Stimulated activated CD8-positive, alpha-beta memory T cell treated with anti-CD3 and anti-CD28 coated beads, Interleukin-7, amount 100 ng/mL, for 1 hour (primary cell): Measurements from ENCODE around the gene UBQLN4.
A peak's percentile ranks its signal among the peaks of the same experiment; 100 is the strongest.

Source experiments
- DNase-seq, 2 donors: peaks; one replicate each; pipeline ENCODE4 v3.0.0-alpha.2; 2020; ENCODE audit warnings: low read depth in 2 of 2

Gene UBQLN4

DNA sequence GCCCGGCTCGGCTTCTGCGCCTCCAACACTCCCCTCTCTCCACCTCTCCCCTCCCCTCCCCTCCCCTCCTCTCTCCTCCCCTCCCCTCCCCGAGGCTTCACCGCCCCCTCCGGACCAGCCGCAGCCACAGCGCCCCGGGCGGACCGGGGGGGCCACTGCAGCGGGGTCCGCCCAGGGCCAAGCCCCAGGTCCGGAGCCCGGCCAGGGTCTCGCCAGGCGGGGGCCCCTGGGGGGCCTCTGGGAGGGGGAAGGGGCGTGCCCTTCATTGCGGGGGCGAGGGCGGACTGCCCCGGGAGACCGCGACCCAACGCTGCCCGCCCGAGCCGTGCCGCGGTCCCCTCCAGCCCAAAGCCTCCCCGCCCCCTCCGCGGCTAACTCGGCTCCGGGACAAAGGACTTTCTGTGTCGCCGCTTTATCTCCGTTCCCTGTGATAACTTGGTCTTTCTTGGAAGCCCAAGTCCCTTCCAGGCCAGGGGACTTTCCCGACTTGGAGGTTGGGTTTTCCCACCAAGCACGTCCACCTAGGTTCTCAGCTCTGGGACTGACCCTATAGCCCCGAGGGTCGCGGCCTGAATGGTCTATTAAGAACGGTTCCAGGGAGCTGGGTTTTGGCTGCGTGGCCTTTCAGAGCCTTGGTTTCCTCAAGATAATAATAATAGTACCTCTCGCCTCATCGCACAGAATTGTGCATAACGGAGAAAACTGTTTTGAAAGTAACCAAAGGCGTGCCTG is at the start of gene UBQLN4:
TSS of gene UBQLN4 (minus strand) at position 31 of the 732 bp plus-strand sequence. CDS start 97 bp downstream, outside the sequence.
- peak; percentile 64 to 66 for DNase-seq

DNA sequence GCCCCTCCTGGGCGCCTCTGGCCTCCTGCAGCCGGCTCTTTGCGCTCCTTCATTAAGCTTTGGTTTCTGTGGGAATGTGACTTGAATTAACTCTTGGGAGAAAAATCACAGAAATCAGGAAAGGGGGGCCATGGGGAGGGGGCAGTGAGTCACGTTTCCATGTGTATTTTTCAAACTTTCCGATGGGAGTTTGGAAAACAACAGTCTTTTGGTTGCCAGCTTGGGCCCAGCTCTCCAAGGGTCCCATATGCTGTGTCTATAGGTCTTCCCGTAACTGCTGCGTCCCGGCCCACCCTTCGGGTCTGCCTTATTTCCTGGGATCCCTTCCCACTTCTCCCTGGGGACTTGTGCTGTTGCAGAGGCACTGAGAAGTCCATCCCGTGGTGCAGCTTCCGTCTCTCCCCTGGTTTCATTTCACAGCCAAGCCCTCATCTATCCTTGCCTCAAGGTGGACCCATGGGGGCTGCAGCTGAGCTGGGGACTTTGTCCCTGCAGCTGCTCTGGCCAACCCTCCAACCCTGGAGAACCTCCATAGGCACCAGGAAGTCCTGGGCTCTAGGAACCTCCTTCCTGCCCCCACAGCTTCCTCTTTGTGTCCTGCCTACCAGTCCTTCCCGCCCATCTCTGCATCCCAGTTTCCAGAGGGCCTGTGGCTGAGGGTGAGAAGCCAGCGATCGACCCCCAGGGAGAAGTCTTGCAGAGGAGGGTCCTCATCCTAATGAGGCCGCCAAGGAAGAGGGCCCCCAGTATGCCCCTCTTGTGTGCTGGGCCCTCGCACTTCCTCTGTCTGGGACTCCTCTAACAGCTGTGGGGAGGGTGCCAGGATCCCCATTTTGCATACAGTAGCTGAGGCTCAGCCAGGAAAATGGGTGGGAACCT is 49.3 kb upstream of the UBQLN4 start:
- no peak for DNase-seq

DNA sequence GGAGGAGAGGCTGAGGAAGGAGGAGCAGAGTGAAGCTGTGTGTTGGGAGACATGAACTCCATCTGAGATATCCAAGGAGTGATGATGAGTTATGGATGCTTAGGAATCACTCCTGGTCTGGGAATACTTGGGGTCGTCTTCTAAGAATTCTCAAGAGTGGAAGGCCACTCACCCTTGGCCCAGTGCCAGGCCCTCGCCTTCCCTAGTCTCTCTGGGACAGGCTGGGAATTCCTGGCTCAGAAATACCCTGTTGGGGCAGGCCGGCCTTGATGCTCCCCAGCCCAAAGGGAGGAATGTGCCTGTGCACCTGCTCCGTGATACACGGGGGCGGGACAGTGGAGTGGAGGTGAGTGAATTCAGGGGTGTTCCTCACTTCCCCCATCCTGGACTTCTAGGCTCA is 48.3 kb upstream of the UBQLN4 start:
- no peak for DNase-seq

DNA sequence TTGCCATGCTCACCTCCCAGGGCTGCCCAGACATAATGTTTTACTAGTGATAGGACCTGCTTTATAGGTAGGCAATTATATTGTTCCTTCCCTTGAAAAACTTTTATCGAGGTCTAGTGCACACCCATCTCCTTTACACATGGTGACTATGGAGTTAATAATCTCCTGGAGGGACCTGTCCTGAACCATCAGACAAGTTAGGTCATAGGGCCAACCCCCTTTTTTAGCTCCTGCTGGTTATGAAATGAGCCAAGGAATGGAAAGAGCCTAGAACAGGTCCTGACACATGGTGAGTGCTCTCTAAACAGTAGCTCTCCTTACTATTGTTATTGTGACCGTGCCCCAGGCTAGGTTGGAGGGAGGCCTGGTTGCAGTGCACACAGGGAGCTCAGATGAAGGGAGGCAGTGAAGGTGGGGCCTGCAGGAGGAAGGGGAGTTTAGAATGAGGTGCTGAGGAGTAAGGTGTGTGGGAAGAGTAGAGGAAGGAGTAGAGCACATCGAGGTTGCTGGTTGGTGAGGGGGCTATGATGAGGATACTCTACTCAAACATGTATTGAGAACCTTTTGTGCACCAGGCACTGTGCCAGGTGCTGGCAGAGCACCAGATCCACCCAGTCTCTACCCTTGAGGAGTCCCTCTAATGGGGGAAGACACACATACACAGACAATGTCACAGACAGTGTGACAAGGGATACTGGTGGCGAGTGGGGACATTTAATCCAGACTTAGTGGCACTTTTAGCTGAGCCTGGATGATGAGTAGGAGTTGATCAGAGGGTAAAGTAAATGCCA is 46.8 kb upstream of the UBQLN4 start:
- DNase-seq, result no peak

DNA sequence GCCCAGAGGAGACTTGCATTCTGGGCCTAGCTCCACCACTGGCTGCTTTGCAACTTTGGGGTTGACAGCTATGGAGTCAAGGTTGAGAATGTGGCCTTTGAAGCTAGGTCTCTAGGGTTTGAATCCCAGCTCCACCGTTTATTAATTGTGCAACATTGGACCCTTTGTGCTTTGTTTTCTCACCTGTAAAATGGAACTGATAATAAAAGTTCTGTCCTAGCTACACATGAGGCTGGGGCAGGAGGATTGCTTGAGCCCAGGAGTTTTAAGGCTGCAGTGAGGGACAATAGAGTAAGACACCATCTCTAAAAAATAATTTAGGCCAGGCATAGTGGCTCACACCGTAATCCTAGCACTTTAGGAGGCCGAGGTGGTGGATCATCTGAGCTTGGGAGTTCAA is 45.7 kb upstream of the UBQLN4 start:
- no peak for DNase-seq

DNA sequence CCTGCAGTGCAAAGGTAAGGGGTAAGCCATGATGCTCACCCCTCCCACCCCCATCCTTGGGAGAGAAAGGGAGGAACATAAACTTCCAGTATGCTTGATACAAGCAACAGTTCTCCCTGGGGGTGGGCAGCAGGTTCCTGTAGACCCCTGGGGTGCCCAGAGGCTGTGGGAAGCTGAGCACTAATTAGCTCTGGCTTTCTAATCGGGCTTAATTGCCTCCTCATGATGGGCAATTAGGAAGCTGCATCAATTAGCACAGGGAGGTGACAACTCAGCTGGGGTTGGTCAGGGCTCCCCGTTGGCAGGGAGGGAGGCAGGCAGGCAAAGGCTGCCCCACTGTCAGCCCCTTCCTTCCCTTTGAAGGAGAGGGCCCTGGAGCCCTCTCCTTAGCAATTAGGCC is 45.2 kb upstream of the UBQLN4 start:
- DNase-seq, result no peak

- no peak for DNase-seq
Observed at GRCh38 chr1:156097499-156098178, 44.0 kb upstream of the UBQLN4 start.

DNA sequence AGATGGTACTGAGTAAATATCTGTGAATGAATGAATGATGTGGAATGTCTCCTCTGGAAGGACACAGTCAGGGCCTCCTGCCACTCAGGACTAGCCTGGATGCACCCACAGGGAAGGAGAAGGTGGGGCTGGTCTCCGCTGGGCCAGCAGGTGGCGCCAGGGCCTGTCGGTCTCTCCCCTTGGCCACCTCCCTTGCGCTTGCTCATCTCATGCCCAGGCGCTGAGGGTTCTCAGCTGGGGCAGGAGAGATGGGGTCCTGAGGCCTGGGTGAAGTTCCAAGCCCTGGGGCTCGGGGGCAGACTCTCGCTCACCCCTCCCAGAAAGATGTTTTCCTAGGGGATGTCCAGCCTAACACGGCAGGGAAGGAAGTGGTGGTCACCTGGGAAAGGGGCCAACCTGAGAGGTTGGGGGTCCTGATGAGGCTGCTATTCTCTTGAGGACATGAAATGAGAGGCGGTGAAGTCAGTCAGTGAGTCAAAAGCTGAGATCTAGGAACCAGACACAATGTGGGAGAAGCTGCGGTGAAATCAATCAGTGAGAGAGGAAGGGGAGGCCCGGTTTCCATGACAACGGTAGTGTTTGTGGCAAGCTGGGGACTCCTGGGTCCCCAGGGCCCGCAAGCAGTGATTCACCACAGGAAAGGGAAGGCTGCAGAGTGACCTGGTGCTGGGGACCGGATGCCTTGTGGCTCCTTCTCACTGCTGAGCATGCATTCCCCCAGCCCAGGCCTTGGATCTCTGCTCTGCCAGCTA is 43.2 kb upstream of the UBQLN4 start:
- peak; percentile 68 to 72 for DNase-seq

DNA sequence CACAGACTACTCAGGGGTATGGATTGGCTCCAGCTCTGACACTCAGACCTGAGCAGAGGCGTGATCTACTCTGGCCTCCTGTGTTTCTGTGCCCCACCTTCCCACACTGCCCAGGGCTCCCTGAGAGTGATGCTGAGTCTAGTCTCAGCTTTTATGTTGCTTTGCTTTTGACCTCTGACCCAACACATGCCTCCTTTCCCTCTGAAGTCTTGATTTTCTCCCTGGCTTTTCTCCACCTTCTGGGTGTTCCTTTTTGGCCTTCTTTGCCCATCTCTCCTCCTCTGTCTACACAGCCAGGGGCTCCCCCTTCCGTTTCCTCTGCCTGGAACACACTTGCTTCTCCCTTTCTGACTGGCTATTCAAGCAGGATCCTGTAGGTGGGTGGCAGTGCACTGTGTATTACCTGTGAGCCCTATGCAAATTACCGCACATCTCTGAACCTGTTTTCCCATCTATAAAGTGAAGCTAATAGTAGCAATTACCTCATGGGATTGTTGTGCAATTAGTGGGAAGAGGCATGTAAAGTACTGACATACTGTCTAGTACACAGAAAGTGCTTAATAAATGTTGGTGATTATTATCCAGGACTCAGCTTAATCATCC is 42.4 kb upstream of the UBQLN4 start:
- no peak for DNase-seq

- no peak for DNase-seq
Observed at GRCh38 chr1:156091610-156092009, 38.0 kb upstream of the UBQLN4 start.

- DNase-seq, result peak; percentile 76 to 86
Observed at GRCh38 chr1:156090840-156091188, 37.2 kb upstream of the UBQLN4 start.

- no peak for DNase-seq
Observed at GRCh38 chr1:156090138-156090839, 36.7 kb upstream of the UBQLN4 start.

DNA sequence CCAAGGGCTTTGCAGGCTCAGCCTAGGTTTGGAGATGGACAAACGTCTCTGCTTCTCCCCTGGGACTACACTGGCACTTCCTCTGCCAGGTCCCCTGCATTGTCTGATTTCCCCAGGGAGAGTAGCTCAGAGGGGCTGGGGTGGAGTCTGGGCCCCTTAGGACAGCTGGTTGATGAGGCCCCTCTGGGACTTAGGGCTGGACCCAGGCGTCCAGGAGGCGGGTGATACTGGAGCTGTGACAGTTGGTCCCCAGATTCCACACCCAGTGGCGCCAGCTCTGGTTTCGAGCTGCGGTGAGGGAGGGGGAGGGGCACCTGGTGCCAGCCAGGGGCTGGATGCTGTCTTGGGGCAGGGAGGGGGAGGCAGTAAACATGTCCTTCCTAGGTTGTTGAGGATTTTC is 36.1 kb upstream of the UBQLN4 start:
- DNase-seq, result no peak

DNA sequence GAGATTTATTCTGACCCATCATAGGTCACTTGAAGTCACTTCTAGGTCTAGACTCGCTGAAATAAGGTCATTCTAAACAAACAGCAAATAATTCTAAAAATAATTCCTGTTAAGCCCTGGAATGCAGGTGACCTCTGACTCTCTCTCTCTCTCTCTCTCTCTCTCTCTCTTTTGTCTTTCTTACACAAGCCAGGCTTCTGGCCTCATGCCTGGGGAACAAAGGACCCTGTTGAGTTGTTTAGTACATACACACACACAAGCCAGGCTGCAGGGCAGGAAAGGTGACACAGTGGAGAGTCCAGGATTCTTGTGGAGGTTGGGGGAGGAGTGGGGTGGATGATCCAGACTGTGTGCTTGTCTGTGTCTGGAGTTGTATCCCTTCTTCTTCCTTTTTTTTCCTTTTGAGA is 32.7 kb upstream of the UBQLN4 start:
- no peak for DNase-seq

DNA sequence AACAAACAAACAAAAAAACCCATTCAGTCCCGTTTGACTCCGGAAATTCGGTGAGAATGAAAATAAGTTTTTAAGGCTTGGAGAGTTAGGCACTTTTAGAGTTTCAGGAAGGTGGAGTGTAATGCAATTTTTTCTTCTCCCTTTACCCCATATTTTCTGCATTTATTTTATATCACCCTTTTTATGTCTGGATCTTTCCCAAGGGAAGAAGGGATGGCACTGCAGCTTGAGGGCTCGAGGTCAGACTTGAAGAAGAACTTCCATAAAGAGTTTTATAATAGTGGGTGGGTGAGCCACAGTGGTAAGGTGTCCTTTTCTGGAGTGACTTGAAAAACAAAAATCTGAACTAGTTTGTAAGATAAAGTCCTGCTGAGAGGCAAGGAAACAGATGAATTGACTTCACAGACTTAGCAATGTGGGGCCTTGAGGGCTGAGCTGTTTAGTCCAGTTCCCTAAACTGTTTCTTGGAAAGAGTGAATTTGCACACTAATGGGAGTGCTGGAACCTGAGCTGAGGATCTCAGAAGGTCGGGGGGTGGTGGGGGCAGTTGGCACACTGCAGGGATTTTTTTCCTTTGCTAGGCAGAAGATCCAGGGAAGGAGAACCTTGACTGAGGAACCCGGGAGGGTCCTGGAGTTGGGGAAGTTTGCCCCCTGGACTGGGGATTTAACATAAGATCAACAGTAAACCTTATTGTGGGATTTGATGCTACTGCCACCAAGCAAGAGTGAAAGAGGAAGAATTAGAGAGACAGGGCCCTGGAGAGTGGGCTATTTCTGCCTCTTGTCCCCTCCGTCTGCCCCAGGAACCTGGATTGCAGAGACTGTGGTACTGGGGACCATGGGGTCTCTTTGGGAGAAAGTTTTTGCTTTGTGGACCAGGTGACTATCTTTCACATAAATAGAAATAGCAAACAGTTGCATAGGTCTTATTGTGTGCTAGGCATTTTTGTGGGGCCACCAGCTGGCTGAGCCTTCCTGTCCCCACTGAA is 30.5 kb upstream of the UBQLN4 start:
- DNase-seq, result no peak

DNA sequence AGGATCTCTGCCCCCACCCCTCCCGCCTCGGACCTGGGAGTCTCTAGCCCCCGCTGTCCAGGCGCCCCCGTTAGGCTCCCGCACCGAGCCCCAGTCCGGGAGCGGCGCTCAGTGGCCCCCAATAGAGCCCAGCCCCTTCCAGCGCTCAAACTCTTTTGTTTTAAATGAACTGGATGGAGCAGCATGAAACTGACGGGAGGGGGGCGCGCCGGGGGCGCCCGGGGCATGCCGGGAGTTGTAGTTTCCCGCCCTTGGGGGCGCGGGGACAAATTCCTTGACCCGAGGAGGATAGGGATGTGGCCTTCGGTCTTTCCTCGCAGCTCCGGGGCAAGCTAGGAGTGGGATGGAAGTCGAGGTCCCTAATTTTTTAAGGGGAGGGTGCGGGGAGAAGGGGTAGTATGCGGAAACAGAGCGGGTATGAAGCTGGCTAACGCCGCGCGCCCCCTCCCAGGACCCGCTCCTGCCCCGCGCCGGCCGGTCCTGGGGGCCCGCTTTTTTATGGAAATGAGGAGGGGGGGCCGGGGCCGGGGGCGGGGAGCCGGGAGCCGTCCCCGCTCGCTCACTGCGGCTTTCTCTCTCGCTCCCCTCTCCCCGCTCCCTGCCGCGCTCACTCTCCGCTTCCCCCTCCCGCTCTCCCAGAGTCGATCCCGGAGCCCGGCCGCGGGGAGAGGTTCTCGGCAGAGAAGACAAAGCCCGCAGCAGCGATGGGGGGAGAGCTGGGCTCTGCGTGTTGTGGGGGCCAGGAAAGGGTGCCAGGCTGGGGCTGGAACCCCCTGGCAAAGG is 28.9 kb upstream of the UBQLN4 start, which contains the start of gene MEX3A:
TSS of gene MEX3A (minus strand) at position 157 of the 783 bp plus-strand sequence. CDS start 467 bp downstream, outside the sequence.
- peak in 1 of 2 donors; percentile 37 for DNase-seq

GRCh38 chr1:156081917-156082308 is 28.3 kb upstream of the UBQLN4 start:
- no peak for DNase-seq
